ENCODE data around the gene ROBO3.

Gene ROBO3

GRCh38 chr11:124892146-124892545 lies 26.9 kb downstream of the ROBO3 start:
- H3K9me2 ChIP-seq (replicated peaks; ENCODE audit: control insufficient read depth, low read length) = no peaks in the 10 kb centered on the region
- no peaks in the 10 kb centered on the region for H3K79me2 ChIP-seq (ENCODE audit: control insufficient read depth, low read length)
- H3K4me2 ChIP-seq (ENCODE audit: low read length) = no peak overlapping the region
- no peaks in the 10 kb centered on the region for H3F3A ChIP-seq (ENCODE audit: control insufficient read depth, insufficient read depth)
- H3K4me1 ChIP-seq (ENCODE audit: control insufficient read depth, low read length) = no peaks in the 10 kb centered on the region
- H3K4me3 ChIP-seq (ENCODE audit: low read length) = no peak overlapping the region
- H4K20me1 ChIP-seq (ENCODE audit: control insufficient read depth, insufficient read depth, low read depth, low read length) = no peaks in the 10 kb centered on the region
- H3K27me3 ChIP-seq (ENCODE audit: control insufficient read depth, low read length) = peaks cover 6% of the 10 kb centered on the region; the same call in 1 of the 2 replicates
- TF ChIP-seq EZH2phosphoT487 (IDR thresholded peaks at IDR 0.05; ENCODE audit: borderline replicate concordance, low read length) = no peak
- TF ChIP-seq CTCF (IDR thresholded peaks at IDR 0.05; ENCODE audit: low read depth, low read length, poor library complexity, severe bottlenecking) = no peak
- H3K9me3 ChIP-seq (ENCODE audit: control insufficient read depth, insufficient read depth, low read length) = no peaks in the 10 kb centered on the region
- no peaks in the 10 kb centered on the region for H3K36me3 ChIP-seq (ENCODE audit: control insufficient read depth, low read length)
- H3K27ac ChIP-seq (ENCODE audit: low read depth, low read length) = no peak overlapping the region

DNA sequence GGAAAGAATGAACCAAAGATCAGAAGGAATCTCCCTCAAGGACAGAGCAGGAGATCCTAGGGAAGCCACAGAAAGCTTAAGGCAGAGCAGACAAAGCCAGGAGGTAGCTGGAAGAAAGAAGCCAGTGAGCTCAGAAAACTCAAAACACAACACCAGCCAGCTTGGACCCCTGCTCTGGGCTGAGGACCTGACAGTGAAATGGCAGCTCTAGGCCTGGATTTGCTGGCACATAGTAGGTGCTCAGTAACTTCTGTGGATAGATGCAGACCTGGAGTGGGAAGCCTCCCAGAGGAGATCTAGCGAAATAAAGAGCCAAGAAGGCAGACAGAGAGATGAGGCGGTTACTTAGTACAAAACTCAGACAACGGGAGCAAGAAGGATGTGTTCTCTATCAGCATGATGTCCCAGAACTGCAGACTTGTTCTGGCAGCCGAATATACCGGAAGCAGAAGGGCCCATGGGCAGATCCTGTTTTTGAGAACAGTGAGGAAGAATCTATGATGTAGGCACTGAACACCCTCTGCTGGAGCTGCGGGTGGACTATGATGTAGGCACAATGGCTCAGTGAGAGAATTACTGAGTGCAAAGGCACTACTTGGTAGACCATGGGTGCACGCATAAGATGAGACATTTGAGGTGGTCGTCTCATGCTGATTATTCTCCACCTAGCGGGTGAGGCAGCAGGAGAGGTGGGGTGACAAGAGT lies 27.7 kb downstream of the ROBO3 start:
- H3K4me1 ChIP-seq (ENCODE audit: control insufficient read depth, low read length) = no peaks in the 10 kb centered on the region
- H3K4me2 ChIP-seq (ENCODE audit: low read length) = no peak overlapping the region
- H3K9me2 ChIP-seq (replicated peaks; ENCODE audit: control insufficient read depth, low read length) = no peaks in the 10 kb centered on the region
- no peak overlapping the region for H3K4me3 ChIP-seq (ENCODE audit: low read length)
- H3K27ac ChIP-seq (ENCODE audit: low read depth, low read length) = no peak overlapping the region
- H3K27me3 ChIP-seq (ENCODE audit: control insufficient read depth, low read length) = peaks cover 4% of the 10 kb centered on the region; the same call in 1 of the 2 replicates
- no peaks in the 10 kb centered on the region for H3K36me3 ChIP-seq (ENCODE audit: control insufficient read depth, low read length)
- H3K9me3 ChIP-seq (ENCODE audit: control insufficient read depth, insufficient read depth, low read length) = no peaks in the 10 kb centered on the region
- H3K79me2 ChIP-seq (ENCODE audit: control insufficient read depth, low read length) = no peaks in the 10 kb centered on the region
- no peaks in the 10 kb centered on the region for H3F3A ChIP-seq (ENCODE audit: control insufficient read depth, insufficient read depth)
- no peaks in the 10 kb centered on the region for H4K20me1 ChIP-seq (ENCODE audit: control insufficient read depth, insufficient read depth, low read depth, low read length)
- TF ChIP-seq CTCF (IDR thresholded peaks at IDR 0.05; ENCODE audit: low read depth, low read length, poor library complexity, severe bottlenecking) (no peak), EZH2phosphoT487 (IDR thresholded peaks at IDR 0.05; ENCODE audit: borderline replicate concordance, low read length) (no peak)

DNA sequence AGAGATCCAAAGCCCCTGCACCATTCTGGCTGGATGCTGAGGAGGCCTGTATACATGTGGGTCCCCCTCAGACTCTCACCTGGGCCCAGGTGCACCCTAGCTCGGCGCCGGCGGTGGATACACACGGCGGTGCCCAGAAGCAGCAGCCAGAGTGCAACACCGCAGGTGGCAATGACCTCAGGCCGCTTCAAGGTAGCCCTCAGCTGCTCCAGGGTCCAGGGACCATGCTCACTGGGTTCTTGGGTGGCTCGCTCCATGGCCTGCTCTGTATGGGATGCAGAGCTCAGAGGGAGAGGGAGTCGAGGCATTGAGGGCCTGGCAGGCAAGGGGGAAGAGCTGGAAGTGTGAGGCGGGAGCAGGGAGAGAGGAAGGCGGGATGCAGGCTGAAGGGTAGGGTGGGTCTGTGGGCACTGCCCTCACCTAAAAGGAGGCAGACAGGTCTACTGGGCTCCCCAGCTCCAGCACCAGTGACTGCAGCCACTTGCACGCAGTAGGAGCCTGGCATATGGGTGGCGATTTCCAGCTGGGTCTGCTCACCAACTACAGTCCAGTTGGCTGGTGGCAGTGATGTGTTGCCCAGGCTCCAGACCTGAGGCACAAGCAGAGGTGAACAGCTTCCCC lies 28.7 kb downstream of the ROBO3 start:
- Histone ChIP-seq H3K4me2 (ENCODE audit: low read length) (no peak overlapping the region), H3K9me2 (replicated peaks; ENCODE audit: control insufficient read depth, low read length) (no peaks in the 10 kb centered on the region), H3K27ac (ENCODE audit: low read depth, low read length) (no peak overlapping the region), H3K27me3 (ENCODE audit: control insufficient read depth, low read length) (peaks cover 11% of the 10 kb centered on the region; the same call in 1 of the 2 replicates), H3K4me3 (ENCODE audit: low read length) (no peak overlapping the region), H3K4me1 (ENCODE audit: control insufficient read depth, low read length) (no peaks in the 10 kb centered on the region), H3K79me2 (ENCODE audit: control insufficient read depth, low read length) (no peaks in the 10 kb centered on the region), H4K20me1 (ENCODE audit: control insufficient read depth, insufficient read depth, low read depth, low read length) (no peaks in the 10 kb centered on the region), H3F3A (ENCODE audit: control insufficient read depth, insufficient read depth) (no peaks in the 10 kb centered on the region), H3K9me3 (ENCODE audit: control insufficient read depth, insufficient read depth, low read length) (no peaks in the 10 kb centered on the region), H3K36me3 (ENCODE audit: control insufficient read depth, low read length) (no peaks in the 10 kb centered on the region)
- TF ChIP-seq EZH2phosphoT487 (IDR thresholded peaks at IDR 0.05; ENCODE audit: borderline replicate concordance, low read length) (no peak), CTCF (IDR thresholded peaks at IDR 0.05; ENCODE audit: low read depth, low read length, poor library complexity, severe bottlenecking) (no peak)
